ENCODE results near the gene FBXL22. TPM values are rescaled to one million over a fixed set of nuclear protein-coding genes. Genes with fewer than 3 reads are reported as not detected.

The FBXL22 gene
- total and polyA plus RNA-seq, 2 of the 8 experiments (the other 6 are each of a cell fraction or from before 2014, with no cell fraction given), result 0.09 to 0.47 TPM

DNA sequence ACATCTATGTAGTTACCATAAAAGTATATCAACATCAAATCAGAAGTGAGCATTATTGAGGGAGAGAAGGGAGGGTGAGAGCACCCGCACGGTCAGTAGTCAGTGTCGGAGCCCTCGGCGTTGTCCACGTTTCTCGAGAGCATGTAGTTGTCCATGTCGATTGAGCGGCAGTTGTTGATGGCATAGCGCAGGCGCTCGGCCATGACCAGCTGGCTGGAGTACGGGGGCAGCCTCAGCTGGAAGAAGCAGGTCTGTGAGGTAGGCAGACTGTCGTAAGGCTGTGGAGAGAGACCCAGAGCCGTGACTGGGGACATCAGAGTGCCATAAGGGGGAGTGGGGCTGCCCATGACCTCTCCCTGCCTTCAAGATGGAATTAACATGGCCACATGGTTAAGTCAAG lies 11.8 kb downstream of the FBXL22 start (continued):
- TF ChIP-seq SRF (IDR thresholded peaks at IDR 0.05; ENCODE audit: low read depth, low read length) (no peak), SIRT6 (IDR thresholded peaks at IDR 0.05; ENCODE audit: low read length) (no peak)

Data from H1 (cell line).